ENCODE measurements around the gene FAR2.
"Not testable (repeated sequence)": the region's sequence is repeated elsewhere in the genome, so short reads cannot be mapped to it uniquely, and the experiment has no call there.

FAR2 gene

DNA sequence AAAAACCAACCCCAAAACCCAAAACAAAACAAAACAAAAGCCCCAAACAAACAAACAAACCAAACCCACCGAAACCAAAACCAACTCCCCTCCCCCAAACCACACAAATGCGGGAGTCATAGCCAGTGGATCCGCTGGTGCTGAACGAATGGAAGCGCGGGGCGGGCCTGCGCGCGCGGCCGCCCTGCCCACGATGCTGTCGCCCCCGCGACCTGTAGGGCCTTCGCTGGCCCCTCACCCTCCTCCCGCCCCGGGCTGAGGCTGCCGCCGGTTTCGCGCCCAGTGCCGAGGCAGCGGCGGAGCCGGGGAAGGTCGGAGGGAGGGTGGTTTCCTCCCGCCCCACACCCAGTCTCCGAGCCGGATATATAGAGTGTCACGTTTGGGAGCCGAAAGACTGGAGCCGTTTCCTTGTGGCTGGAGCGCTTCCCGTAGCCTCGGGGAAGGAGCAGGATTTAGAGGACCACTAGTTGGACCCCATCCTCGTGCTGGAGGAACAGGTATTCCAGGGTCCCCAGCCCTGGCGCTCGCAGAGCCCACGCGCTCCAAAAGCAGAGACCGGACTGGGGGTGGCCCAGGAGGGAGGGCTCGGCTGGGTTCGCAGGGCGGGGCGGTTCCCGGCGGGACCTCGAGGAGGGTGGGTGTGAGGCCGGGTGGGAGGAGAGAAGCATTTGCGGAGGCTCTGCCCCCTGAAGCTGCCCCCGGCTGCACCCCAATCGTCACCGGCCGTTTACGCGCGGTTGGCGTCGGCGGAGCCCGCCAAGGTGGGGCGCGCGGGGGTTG is at the start of gene FAR2:
Gene FAR2 (plus strand): TSS at position 368 of the 780 bp plus-strand sequence. CDS start 121,172 bp downstream, outside the sequence.
- peak; percentile 83 for DNase-seq

DNA sequence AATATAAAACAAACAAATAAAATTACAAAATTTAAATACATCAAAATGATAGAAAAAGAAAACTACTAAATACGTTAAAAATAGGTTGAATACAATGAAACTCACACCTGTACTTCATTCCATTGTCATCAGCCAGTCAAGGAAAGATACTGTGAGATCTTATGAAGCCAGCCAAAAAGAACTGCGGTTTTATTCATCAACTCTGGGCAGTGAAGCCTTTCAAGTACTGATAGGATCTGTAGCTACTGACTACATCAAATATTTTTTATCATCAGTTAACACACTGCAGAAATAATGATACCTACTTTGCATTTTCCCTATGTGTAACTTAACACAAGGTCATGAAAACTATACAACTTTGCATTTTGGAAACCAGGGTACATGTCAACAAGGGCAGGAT is 46.3 kb upstream of the FAR2 start:
- no peak for DNase-seq

DNA sequence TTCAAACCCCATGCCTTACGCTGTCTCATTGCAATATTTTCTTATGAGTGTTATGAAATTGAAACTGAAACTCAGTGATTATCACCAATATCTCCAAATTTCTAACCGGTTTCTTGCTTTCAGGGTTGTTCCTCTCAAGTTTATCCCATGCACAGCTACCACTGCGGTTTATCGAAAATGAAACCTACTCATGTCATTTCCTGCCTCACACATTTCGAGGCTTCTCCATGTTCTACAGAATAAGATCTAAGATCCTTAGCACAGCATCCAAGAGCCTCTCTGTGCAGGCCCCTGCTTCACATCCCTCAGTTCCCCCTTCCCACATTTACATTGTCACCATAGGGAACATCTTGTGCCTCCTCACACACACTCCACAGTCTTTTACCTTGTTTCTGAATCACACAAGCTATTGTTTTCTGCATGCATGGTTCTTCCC is 45.5 kb upstream of the FAR2 start:
- peak; percentile 73 for DNase-seq

DNA sequence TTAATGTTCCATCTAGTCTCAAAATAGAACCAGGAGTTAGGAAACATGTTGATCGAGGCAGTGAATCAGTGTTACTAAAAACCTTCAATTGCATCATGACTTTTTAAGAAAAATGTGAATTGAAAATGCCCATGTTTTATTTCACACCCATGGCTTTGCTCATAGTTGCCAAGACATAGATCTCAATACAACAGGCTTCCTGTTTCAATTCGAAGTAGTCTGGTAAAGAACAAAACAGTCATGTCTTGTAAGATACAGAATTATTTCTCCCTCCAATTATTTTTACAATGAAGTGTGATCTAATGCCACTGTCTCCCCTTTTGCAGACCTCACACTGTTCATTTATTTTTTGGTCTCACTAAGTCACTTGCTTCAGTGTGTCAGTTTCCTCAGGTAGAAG is 44.6 kb upstream of the FAR2 start:
- DNase-seq = no peak

DNA sequence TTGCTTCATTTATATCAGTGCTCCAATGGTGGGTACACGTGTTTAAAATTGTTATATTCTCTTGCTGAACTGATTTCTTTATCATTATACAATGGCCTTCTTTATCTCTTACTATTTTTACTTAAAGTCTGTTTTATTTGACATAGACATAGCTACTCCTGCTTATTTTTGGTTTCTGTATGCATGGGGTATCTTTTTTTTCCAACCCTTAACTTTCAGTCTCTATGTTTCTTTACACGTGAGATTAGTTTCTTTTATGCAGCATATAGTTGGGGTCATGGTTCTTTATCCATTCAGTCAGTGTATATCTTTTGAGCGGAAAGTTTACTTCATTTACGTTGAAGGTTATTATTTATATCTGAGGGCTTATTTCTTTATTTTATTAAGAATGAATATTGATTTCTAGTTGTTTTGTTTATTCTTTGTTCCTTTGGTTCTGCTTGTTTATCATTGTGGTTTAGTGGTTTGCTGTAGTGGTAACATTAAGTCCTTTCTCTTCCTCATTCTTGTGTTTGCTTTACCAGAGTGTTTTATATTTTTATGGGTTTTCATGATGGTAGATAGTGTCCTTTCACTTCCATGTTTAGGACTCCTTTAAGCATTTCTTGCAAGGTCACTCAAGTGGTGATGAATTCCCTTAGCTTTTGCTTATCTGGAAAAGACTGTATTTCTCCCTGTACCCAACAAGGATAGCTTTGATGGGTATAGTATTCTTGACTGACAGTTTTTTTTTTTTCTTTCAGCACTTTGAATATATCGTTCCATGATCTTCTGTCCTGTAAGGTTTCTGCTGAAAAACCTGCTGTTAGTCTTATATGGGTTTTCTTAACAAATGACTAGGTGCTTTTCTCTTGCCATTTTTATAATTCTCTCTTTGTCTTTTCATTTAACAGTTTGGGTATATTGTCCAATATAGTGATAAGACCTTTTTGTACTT is 38.3 kb upstream of the FAR2 start:
- no peak for DNase-seq

DNA sequence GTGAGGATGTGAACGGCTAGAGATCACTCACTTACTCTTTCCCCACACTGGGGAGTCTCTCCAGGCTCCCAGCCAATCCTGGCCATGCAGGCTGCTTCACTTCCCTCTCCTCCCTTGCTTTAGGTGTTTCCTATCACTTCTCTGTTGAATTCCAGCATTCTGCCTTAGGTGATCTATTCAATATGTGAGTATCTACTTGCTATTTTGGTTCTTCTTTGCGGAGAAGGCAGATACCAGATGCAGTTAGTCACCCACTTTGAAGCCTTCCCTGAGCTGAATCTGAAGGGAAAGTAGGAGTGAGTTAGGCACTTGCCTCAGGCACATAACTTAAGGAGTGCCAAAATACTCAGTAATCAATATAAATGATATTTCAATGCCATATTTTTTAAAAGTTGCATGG is 36.0 kb upstream of the FAR2 start:
- no peak for DNase-seq

DNA sequence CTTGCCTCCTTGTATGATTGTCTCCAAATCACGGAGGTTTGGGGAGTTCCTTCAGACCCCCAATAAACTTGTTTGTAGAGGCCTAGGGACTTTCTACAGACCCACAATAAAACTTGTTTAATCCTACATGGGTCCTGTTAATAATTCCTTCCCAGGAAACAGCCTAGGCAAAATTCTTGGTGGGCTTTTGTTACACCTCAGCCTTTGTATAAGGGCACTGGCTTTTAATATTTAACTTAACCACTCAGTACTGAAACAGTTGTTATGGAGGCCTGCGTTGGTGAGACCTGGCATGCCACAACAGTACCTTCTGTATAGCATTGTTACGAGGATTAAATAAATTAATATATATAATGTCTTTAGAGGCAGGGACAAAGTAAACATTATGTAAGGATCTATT is 32.7 kb upstream of the FAR2 start:
- DNase-seq = no peak

DNA sequence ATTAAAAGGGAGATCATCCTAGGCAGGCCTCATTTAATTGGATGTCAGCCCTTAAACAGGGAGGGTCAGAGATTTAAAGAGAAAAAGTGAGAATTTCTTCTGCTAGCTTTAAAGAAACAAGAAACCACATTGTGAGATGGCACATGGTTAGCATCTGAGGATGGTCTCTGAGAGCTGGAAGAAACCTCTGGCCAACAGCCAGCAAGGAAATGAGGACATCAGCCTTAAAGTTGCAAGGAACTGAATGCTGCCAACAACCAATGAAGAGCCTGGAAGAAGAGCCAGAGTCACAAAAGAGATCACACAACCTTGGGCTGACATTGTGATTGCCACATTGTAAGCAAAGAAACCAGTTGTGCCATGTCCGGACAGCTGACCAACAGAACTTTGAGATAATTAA is 17.5 kb upstream of the FAR2 start:
- no peak for DNase-seq

DNA sequence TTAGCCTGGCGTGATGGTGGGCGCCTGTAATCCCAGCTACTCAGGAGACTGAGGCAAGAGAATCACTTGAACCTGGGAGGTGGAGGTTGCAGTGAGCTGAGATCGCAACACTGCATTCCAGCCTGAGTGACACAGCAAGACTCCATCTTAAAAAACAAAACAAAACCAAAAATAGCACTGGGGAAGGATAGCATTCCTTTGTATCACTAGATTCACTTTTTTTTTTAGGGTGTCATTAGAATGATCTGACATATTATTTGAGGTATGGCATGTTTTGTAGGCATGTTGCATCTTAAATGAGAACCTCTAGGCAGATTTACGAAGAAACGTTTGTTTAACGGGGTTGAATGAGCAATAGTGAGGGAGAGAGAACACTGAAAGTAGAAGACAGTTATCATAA is 16.8 kb upstream of the FAR2 start:
- DNase-seq = no peak

DNA sequence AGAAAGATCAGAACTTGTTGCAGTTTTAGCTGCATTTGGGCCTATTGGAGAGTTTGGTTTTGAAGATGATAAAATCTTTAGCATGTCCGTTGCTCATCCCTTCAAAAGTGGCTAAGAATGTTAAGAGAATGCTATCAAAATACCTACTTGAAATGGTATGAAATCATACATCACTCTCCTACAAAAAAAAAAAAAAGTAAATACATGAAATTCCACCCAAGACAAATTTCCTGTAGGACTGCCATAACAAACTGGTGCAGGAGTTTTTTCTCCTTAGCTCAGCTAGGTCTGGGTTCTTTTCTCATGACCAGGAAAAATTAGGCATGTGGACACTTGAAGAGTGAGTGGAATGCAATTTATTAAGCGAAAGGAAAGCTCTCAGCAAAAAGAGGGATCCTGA is 15.9 kb upstream of the FAR2 start:
- DNase-seq = no peak

DNA sequence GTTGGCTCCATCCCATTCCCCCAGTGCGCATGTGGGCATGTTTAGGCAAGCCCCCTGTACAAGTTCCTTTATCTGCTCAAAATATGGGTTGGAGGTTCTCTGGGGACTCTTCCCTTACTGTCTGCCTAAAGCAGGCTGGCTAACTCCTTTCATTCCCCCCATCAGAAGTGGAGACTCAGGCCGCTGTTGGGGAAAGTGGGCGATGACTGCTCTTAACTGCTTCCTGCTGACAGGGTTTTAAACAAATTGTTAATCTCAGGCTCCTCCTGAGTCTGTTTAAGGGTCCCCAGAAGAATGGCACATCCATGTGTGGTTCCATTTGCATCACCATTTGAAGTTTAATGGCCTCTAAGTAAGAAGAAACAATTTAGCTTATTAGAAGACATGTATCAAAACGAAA is 15.4 kb upstream of the FAR2 start:
- DNase-seq = no peak

DNA sequence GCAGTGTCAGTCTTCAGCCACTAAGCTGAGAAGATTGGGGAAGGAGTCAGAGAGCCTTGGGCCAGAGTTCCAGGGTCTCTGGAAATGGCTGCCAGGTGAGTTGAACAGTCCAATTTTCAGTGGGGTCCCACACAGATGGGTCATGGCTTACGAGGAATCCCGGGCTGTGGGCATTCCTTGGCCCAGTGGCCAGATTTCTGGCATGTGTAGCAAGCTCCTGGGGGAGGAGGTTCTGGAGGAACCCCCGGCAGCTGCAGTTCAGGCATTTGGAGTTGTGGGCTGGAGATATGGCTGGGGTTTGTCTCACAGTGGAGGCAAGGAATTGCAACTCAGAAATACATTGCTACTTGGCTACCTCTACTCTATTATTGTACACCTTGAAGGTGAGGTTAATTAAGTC is 10.8 kb upstream of the FAR2 start:
- DNase-seq = not testable (repeated sequence)

DNA sequence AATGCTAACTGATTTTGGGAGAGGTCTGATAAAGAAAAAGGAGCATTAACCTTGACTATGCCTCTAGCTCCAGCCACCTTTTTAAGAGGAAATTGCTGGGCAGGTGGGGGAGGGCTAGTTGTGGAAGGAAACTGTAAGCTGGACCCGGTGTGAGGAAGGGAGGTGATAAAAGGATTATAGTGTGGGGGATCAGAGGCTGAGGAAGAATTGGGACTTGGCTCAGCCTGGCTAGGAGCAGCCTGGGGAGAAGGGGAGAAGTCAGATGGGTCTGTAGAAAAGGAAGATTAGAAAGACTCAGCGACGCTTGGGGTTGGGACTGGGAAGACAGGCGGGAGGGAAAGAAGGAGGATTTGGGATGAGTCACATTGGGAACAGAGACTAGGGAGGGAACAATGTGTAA is 10.2 kb upstream of the FAR2 start:
- DNase-seq = not testable (repeated sequence)

DNA sequence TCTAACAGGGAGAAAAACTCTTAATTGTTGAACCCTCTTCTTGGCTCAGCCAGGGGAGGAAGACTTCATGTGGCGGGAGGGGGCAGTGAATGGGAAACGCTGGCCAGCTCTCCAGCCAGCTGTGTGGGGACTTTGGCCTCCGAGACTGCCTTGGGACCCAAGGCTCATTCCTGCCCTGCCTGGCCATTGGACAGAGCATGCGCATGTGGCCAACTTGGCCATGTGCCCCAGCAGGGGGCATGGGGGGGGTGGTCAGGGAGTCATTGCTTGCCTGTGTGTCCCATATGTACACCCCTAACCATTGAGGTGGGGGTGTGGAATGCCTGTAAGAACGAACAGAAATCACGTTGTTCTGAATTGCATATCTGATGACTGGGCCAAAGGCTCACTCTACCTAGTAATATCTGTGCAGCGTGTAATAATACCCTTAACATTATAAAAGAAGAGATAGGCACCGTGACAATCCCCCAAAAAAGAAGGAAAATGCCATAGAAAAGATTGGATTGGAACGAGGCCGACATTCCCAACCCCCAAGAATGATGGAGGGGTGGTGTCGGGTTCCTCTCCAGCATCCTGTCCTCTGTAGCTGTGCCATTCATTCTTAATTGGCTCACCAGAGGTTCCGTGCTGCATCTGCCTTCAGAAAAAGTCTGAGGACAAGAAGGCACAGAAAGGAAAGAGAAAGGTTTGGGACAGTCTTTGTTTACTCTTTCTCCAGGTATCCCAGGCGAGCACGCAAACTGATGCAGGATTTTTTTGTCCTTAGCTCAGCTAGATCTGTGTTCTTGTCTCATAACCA is 3.5 kb upstream of the FAR2 start:
- DNase-seq = no peak

DNA sequence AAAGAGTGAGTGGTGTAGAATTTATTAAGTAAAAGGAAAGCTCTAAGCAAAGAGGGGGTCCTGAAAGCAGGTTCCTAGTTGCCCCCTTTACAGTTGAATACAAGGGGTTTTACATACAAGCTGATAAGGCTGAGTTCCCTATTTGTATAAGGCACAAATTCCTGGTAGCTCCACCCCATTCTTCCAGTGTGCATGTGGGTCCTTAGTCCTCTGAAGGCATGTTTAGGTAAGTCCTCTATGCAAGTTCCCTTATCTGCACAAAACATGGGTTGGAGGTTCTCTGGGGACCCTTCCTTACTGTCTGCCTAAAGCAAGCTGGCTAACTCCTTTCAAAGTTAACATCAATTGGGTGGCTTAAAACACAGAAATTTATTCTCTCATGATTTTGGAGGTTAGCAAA is 2.9 kb upstream of the FAR2 start:
- no peak for DNase-seq

DNA sequence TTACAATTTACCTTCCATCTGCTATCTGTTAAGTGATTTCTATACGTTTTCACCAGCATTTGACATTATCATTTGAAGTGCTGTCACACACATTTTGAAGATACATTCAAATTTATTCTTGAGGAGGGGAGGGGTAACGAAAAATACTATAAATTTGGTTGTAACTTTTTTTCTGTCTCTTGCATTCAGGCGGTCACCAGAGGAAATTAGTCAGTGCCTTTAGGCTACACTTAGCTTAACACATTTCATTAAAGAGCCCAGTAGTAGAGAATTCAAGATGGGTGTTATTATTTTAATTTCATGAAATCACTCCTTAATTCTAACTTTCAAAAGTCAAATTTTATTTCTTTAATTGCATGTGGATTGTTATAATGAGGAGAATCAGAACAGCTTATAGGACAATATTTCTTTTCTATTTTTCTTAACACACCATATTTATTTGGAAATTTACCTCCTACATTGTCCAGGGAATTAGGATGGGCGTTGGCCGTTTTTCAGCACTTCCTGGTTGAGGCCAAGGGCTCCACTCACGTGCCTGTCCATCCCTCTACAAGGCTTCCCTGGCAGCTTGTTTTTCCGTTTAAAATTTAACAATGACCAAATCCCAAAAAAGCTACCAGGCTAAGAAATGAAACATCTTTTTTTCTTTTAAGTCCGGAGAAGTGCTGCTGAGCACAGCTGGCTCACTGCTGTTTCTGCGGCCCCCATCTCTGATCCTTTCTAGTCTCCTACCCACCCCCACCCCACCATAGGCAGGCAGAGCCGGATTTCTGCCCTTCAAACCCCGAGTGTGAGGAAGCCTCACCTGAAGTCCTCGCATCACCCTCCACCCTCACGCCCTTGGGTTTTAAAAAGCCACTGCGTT is 1.1 kb upstream of the FAR2 start:
- DNase-seq = no peak

DNA sequence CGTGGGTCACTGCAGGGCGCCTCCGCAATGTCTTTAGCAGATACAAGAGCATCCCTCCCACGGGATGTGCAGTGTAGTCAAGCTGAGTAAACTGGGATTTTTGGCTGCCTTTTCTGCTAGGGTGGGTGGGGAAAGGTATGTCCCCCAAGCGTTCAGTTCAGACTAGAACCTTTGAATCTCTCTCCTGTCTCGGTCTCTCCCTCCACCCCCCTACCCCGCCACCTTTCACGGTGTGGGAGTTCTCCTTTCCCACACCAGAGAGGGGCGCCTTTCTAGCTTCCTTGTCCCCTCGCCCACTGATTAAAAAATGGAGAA is 525 bp upstream of the FAR2 start:
- DNase-seq = peak; percentile 69

DNA sequence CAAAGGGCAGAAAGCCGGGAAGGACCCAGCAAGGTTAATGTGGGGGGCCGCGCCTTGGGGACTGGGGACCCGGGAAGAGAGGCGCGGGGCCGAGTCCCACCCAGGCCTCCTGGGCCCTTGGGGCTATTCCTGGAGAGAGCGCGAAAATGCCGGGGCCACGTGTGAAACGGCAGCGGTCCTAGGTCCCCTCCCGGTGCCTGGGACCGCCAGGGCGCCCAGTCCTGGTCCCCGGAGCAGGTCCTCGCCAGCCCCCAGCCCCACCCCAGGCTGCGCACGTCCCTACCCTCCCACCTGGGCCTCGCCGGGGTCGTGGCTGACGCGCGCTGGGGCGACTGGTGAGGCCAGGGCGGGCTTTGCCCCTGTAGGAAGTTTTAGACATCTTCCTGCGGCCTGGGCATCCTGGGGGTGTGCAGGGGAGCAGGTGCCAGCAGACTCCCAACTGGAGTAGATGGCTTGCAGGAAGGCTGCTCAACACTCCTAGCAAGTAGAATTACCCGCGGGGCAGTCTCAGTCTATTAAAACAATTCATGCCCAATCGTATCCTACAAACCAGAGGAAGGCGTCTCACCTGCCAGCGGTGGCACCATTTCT is 708 bp downstream of the FAR2 start:
- DNase-seq = no peak

DNA sequence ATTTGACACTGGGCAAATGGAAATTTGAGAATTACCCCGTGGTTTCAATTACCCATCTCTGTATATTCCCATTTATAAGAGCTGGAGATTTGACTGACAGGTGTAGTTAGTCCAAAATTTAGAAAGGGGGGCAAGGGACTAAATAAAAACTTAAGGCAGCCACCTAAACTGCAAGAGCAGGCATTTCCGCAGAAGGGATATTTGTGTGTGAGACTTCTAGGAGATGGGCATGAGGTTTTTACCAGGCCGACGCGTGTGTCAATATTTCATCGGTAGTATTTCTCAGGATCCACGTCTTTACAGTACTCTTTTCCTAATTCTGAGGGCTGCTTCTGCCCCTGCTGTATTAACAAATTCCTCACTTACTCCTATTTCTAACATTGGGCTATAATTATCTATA is 1.4 kb downstream of the FAR2 start:
- no peak for DNase-seq

DNA sequence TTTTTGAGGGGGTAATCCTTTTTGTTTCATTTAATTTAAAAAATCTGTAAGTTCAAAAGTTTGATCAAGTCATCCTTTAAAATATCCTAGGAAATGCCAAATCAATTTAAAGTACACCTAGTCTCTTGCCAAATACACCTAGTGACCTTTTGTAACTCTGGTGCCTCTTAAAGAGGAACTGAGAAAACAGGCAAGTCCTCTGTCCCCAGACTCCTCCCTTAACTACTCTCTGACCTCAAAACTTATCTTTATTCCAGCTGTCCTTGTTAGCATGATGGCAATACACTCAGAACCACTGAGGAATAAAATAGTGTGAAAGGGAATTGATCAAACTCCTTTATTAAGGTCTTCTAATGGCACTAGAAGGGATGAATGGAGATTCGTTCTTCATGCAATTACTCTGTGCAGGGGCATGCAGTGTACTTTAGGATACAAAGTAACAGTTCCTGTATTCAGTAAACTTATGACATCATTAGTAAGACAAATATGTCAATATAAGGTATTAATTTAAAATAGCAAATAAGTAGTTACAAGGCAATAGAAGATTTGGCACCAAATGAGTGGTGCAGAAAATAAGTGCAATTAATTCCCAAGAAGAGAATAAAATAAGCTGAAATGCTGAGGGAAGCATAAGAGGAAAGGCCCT is 3.3 kb downstream of the FAR2 start:
- DNase-seq = no peak

DNA sequence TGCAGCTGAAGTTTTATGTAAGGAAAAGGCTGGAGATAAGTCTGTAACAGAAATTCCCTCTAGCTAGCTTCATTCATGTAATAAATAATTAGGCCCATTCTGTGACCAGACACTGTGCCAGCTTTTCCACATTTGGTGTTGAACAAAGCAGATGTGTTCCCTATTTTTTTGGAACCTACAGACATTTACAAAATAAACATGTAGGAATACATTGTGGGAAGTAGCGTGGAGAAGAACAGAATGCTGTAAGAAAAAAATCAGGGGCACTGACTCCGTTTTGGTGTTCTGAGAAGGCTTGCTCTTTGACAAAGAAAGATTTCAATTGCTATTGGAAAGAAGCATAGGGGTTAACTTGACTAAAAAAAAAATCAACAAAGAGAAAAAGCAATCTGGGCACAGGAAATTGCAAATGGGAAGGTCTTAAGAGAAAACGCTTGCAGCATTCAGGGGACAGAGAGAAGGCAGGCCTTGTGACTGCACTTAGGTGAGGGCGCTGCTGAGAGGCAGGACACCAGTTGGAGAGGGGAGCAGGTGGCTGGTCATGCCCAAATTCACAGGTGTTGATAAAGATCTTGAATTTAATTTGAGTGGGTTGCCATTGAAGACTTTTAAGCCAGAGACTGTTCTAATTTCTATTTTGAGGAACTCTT is 4.0 kb downstream of the FAR2 start:
- no peak for DNase-seq

Measured in activated effector memory CD4-positive, alpha-beta T cell treated with anti-CD3 and anti-CD28 coated beads, Interleukin-2, amount 50 U/mL, for 16 hours (primary cell).